Smooth muscle cell (in vitro differentiated cells): ENCODE measurements around the gene MMP23B. TPM values are rescaled to one million over a fixed set of nuclear protein-coding genes. Genes with fewer than 3 reads are reported as not detected.

Source experiments
- DNase-seq: peaks from one replicate; lab custom pipeline; 2025; ENCODE audit not compliant: unreplicated experiment; lab: John Stamatoyannopoulos, UW
- H2AFZ ChIP-seq: fragments of 200-600 bp; sonication (generic); 2 replicates; pipeline ENCODE4 v1.6.0; 2016; ENCODE audit warnings: antibody characterized with exemption, low read depth, mild to moderate bottlenecking
- H3F3A ChIP-seq: fragments of 200-600 bp; sonication (generic); 2 replicates; pipeline ENCODE4 v1.6.0; 2017; ENCODE audit warnings: antibody characterized with exemption, low read depth
- H3K27ac ChIP-seq: fragments of 200-600 bp; sonication (generic); 2 replicates; pipeline ENCODE4 v1.5.1; 2016; ENCODE audit warnings: low read depth, mild to moderate bottlenecking
- H3K27me3 ChIP-seq: fragments of 200-600 bp; sonication (generic); 2 replicates; pipeline ENCODE4 v1.6.1; 2016; ENCODE audit warnings: low read depth, mild to moderate bottlenecking
- H3K36me3 ChIP-seq: fragments of 200-600 bp; sonication (generic); 2 replicates; pipeline ENCODE4 v1.5.1; 2016; ENCODE audit warnings: low read depth
- H3K4me1 ChIP-seq: fragments of 200-600 bp; sonication (generic); 2 replicates; pipeline ENCODE4 v1.5.1; 2016; ENCODE audit warnings: low read depth
- H3K4me2 ChIP-seq: fragments of 200-600 bp; sonication (generic); 2 replicates; pipeline ENCODE4 v1.6.0; 2016; ENCODE audit warnings: mild to moderate bottlenecking
- H3K4me3 ChIP-seq: fragments of 200-600 bp; sonication (generic); 2 replicates; pipeline ENCODE4 v1.5.1; 2016; ENCODE audit warnings: mild to moderate bottlenecking
- H3K79me2 ChIP-seq: fragments of 200-600 bp; sonication (generic); 2 replicates; pipeline ENCODE4 v1.6.0; 2016; ENCODE audit warnings: low read depth, mild to moderate bottlenecking
- H3K9ac ChIP-seq: fragments of 200-600 bp; sonication (generic); 2 replicates; pipeline ENCODE4 v1.6.0; 2016; ENCODE audit warnings: low read depth
- H3K9me3 ChIP-seq: fragments of 200-600 bp; sonication (generic); replicated peaks from 2 replicates; pipeline ENCODE4 v1.5.1; 2016; ENCODE audit warnings: low read depth
- H4K20me1 ChIP-seq: fragments of 200-600 bp; sonication (generic); 2 replicates; pipeline ENCODE4 v1.6.0; 2016; ENCODE audit warnings: low read depth
- CTCF ChIP-seq: fragments of 200-600 bp; sonication (generic); IDR thresholded peaks from 2 replicates; pipeline ENCODE4 v1.5.1; 2017; ENCODE audit warnings: borderline replicate concordance, mild to moderate bottlenecking, antibody characterized with exemption; ENCODE audit not compliant: insufficient read depth, poor library complexity, severe bottlenecking
- WGBS: methylation state at CpG from one replicate; pipeline ENCODE4 v1.1.7; 2016; ENCODE audit warnings: low lambda C conversion rate; 5-methylcytosine and 5-hydroxymethylcytosine counted together
- polyA plus RNA-seq: library from polyadenylated mRNA; unstranded; fragments of >200 nt; fragmentation: Nextera tagmentation; extraction: Ambion mirVana; gene quantifications from 2 replicates; pipeline ENCODE4 v1.2.1, GENCODE V29; 2016
- total RNA-seq: library from RNA; depleted of rRNA; stranded (reverse); fragments of >200 nt; gene quantifications from 2 replicates; pipeline ENCODE4 v1.2.3, GENCODE V29; 2014

MMP23B gene
- total RNA-seq: 81.7 and 89.8 TPM in 2 replicates
- 197 and 218 TPM in 2 replicates for polyA plus RNA-seq

GRCh38 chr1:1631782-1632420, at the start of gene MMP23B:
TSS of gene MMP23B (plus strand) at chr1:1632173. CDS start at chr1:1632219, 46 bp downstream.
- peak within 1 kb of the TSS; percentile 57 for H3K4me3 ChIP-seq
- no peaks in the 10 kb centered on the region for H3K79me2 ChIP-seq
- peak within 1 kb of the TSS; percentile 87 for H3K9ac ChIP-seq
- no peaks in the 10 kb centered on the region for H3K27me3 ChIP-seq
- H3K36me3 ChIP-seq: no peaks in the 10 kb centered on the region
- DNase-seq: no peak
- H2AFZ ChIP-seq: no peak within 1 kb of the TSS
- peaks cover 17% of the 10 kb centered on the region for H4K20me1 ChIP-seq
- peak within 1 kb of the TSS; percentile 83 for H3K27ac ChIP-seq
- H3K4me2 ChIP-seq: peak within 1 kb of the TSS; percentile 95
- under 1% methylated on average over 20 of the region's 48 CpGs for WGBS
- TF ChIP-seq CTCF: no peak
- H3K9me3 ChIP-seq: no peaks in the 10 kb centered on the region
- H3K4me1 ChIP-seq: peaks cover 3% of the 10 kb centered on the region
- H3F3A ChIP-seq: peaks cover 3% of the 10 kb centered on the region

- Histone ChIP-seq H3K27me3 (peaks cover 12% of the 10 kb centered on the region), H2AFZ (no peak overlapping the region), H4K20me1 (no peaks in the 10 kb centered on the region), H3K79me2 (no peaks in the 10 kb centered on the region), H3K4me3 (no peak overlapping the region), H3K27ac (no peak overlapping the region), H3K4me1 (no peaks in the 10 kb centered on the region), H3K36me3 (no peaks in the 10 kb centered on the region), H3K4me2 (no peak overlapping the region), H3K9ac (no peak overlapping the region), H3K9me3 (no peaks in the 10 kb centered on the region), H3F3A (no peaks in the 10 kb centered on the region)
- no peak for DNase-seq
- 78% methylated on average over 9 of the region's 9 CpGs for WGBS
- no peak for TF ChIP-seq CTCF
Observed at GRCh38 chr1:1582585-1583346, 49.2 kb upstream of the MMP23B start.

DNA sequence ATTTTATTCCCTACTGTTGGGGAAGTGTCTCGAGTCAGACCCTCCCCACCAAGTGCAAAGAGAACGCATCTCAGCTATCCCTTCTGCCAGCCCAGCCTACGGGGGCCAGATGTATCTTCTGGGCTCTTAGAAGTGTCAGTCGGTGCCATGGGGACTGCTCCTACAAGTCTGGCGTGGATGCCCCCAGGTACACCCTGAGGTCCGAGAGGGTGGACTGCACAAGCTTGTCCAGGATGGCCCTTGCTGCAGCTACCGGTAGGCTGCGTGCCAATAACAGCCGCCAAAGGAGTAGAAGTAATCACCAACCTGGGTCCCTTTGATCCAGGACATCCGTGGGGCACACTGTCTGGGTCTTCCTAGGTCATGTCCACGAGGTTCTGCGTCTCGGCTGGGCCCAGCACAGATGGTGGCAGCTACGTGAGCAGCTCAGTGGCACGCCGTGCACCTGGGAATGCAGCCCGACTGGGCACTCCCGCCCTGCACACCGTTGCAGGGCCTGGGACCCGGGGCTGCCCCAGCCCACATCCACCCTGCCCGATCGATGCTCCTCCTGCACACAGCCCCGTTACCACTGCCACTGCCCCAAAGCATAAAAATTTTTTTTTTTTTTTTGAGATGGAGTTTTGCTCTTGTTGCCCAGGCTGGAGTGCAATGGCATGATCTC, 48.5 kb upstream of the MMP23B start:
- H3K9ac ChIP-seq: no peak overlapping the region
- no peak overlapping the region for H2AFZ ChIP-seq
- H3K79me2 ChIP-seq: no peaks in the 10 kb centered on the region
- H3K27me3 ChIP-seq: peaks cover 12% of the 10 kb centered on the region
- H3K27ac ChIP-seq: no peak overlapping the region
- H3K36me3 ChIP-seq: no peaks in the 10 kb centered on the region
- H3K9me3 ChIP-seq: no peaks in the 10 kb centered on the region
- no peak overlapping the region for H3K4me2 ChIP-seq
- TF ChIP-seq CTCF: no peak
- WGBS: 92% methylated on average over 23 of the region's 23 CpGs
- DNase-seq: no peak
- H4K20me1 ChIP-seq: no peaks in the 10 kb centered on the region
- H3F3A ChIP-seq: no peaks in the 10 kb centered on the region
- H3K4me3 ChIP-seq: no peak overlapping the region
- H3K4me1 ChIP-seq: no peaks in the 10 kb centered on the region
